Vagina (tissue), 2 donors: Measurements from ENCODE around the gene CLEC10A. TPM values are rescaled to one million over a fixed set of nuclear protein-coding genes. Genes with fewer than 3 reads are reported as not detected.

Source experiments
- DNase-seq, 2 donors: peaks; one replicate each; pipeline ENCODE4 v3.0.0-alpha.2; 2017; ENCODE audit errors: extremely low spot score in 2 of 2
- H3K27ac ChIP-seq: fragments of 200-600 bp; sonication (generic); one replicate; pipeline ENCODE4 v1.5.1; 2019
- H3K27me3 ChIP-seq: fragments of 200-600 bp; sonication (generic); one replicate; pipeline ENCODE4 v1.5.1; 2019
- H3K36me3 ChIP-seq, 2 donors: fragments of 200-600 bp; sonication (generic); one replicate each; pipeline ENCODE4 v1.5.1; 2017 to 2019
- H3K4me1 ChIP-seq: fragments of 200-600 bp; sonication (generic); one replicate; pipeline ENCODE4 v1.5.1; 2019
- H3K4me3 ChIP-seq, 2 donors: fragments of 200-600 bp; sonication (generic); 1 replicate in 1 of 2; 2 replicates in 1 of 2; pipeline ENCODE4 v1.5.1; 2016 to 2019
- H3K9me3 ChIP-seq: fragments of 200-600 bp; sonication (generic); one replicate; pipeline ENCODE4 v1.5.1; 2019
- CTCF ChIP-seq, 3 experiments: fragments of 450-650 bp in 2 of 3; fragments of 200-600 bp in 1 of 3; sonication (generic) in 1 of 3; IDR thresholded peaks; one replicate each; pipeline ENCODE4 v1.5.1; 2017 to 2019; ENCODE audit warnings: antibody characterized with exemption in 3 of 3, mild to moderate bottlenecking in 2 of 3, moderate library complexity in 2 of 3
- POLR2A ChIP-seq, 2 donors: fragments of 450-650 bp; IDR thresholded peaks; one replicate each; pipeline ENCODE4 v1.6.1; 2017; ENCODE audit warnings: antibody characterized with exemption in 2 of 2, mild to moderate bottlenecking in 2 of 2, moderate library complexity in 2 of 2
- POLR2AphosphoS5 ChIP-seq, 2 donors: sonication (generic); formaldehyde crosslinking; IDR thresholded peaks; one replicate each; pipeline ENCODE4 v1.9.0; 2017; ENCODE audit warnings: antibody characterized with exemption in 2 of 2, mild to moderate bottlenecking in 2 of 2, low read depth in 1 of 2; ENCODE audit not compliant: insufficient read depth in 1 of 2
- intact Hi-C: fragments of 100-400 bp; cut with DNase I; formaldehyde crosslinking; loops from one replicate; pipeline ENCODE4 v1.15.1; 2023
- small RNA-seq: library from RNA; depleted of rRNA; stranded (forward); fragments of <200 nt; gene quantifications from one replicate; pipeline ENCODE3, GENCODE V24; 2016
- total RNA-seq: library from RNA; depleted of rRNA; stranded (reverse); fragments of >200 nt; gene quantifications from one replicate; pipeline ENCODE4 v1.2.3, GENCODE V29; 2016

The CLEC10A gene
- total RNA-seq, 1 donor from 2014 or later, result 3.7 TPM

GRCh38 chr17:7025245-7025644, 54.8 kb downstream of the CLEC10A start:
- no peak overlapping the region for H3K4me3 ChIP-seq
- intact Hi-C loops, result no loop called here
- DNase-seq, result no peak
- H3K27ac ChIP-seq, result no peak overlapping the region
- H3K27me3 ChIP-seq, result no peaks in the 10 kb centered on the region
- H3K36me3 ChIP-seq, result no peaks in the 10 kb centered on the region
- H3K4me1 ChIP-seq, result peaks cover 26% of the 10 kb centered on the region
- TF ChIP-seq POLR2AphosphoS5 (IDR thresholded peaks at IDR 0.05; ENCODE audit: insufficient read depth in 1 of 2, low read depth in 1 of 2) (no peak), POLR2A (IDR thresholded peaks at IDR 0.05) (no peak), CTCF (IDR thresholded peaks at IDR 0.05) (no peak)
- H3K9me3 ChIP-seq, result no peaks in the 10 kb centered on the region

Small RNAs within 50 kb of the gene (small RNA-seq; reads per million reads assigned to genes)
- gene AC120057.1, result not detected

Other genes starting within 250 kb of the CLEC10A start
- gene TEKT1, start 248.5 kb downstream of the CLEC10A start, total RNA-seq, result not detected
- gene ALOX12, start 84.2 kb downstream of the CLEC10A start, total RNA-seq, result 16.0 TPM
- gene RNASEK, start 67.6 kb downstream of the CLEC10A start, total RNA-seq, result 155 TPM
- gene BCL6B, start 57.2 kb downstream of the CLEC10A start, total RNA-seq, result 10.1 TPM
- 2.0 TPM for gene SLC16A13, start 44.2 kb downstream of the CLEC10A start, total RNA-seq
- not detected for gene SLC16A11, start 36.2 kb downstream of the CLEC10A start, total RNA-seq
- 2.7 TPM for gene ASGR2, start 34.6 kb upstream of the CLEC10A start, total RNA-seq
- gene ASGR1, start 99.1 kb upstream of the CLEC10A start, total RNA-seq, result 2.5 TPM
- 23.3 TPM for gene DLG4, start 139.6 kb upstream of the CLEC10A start, total RNA-seq
- gene ACADVL, start 139.7 kb upstream of the CLEC10A start, total RNA-seq, result 957 TPM
- gene DVL2, start 154.3 kb upstream of the CLEC10A start, total RNA-seq, result 53.0 TPM
- gene PHF23, start 159.2 kb upstream of the CLEC10A start, total RNA-seq, result 24.8 TPM
- 395 TPM for gene GABARAP, start 162.2 kb upstream of the CLEC10A start, total RNA-seq
- 64.6 TPM for gene CTDNEP1, start 171.5 kb upstream of the CLEC10A start, total RNA-seq
- 30.9 TPM for gene ELP5, start 172.0 kb upstream of the CLEC10A start, total RNA-seq
- gene CLDN7, start 182.2 kb upstream of the CLEC10A start, total RNA-seq, result 75.9 TPM
- 3.2 TPM for gene SLC2A4, start 201.5 kb upstream of the CLEC10A start, total RNA-seq
- gene YBX2, start 214.4 kb upstream of the CLEC10A start, total RNA-seq, result 0.25 TPM
- gene EIF5A, start 227.4 kb upstream of the CLEC10A start, total RNA-seq, result 238 TPM
- 51.1 TPM for gene GPS2, start 235.1 kb upstream of the CLEC10A start, total RNA-seq
- gene NEURL4, start 249.1 kb upstream of the CLEC10A start, total RNA-seq, result 22.6 TPM